DOHH2 (cell line): Measurements from ENCODE around the gene PREX1.

Experiments used
- H3F3A ChIP-seq: fragments of 200-600 bp; sonication (generic), shearing (Covaris generic); 2 replicates; pipeline ENCODE4 v1.6.0; 2016; ENCODE audit warnings: antibody characterized with exemption, mild to moderate bottlenecking; ENCODE audit not compliant: control insufficient read depth, insufficient read depth
- H3K27ac ChIP-seq: fragments of 200-600 bp; sonication (generic); 2 replicates; pipeline ENCODE4 v1.5.1; 2014; ENCODE audit warnings: low read depth, mild to moderate bottlenecking, low read length, moderate library complexity
- H3K27me3 ChIP-seq: fragments of 200-600 bp; sonication (generic); 2 replicates; pipeline ENCODE4 v1.6.1; 2014; ENCODE audit warnings: mild to moderate bottlenecking, low read length, mixed read lengths; ENCODE audit not compliant: control insufficient read depth
- H3K36me3 ChIP-seq: fragments of 200-600 bp; sonication (generic); 2 replicates; pipeline ENCODE4 v1.6.1; 2014; ENCODE audit warnings: mild to moderate bottlenecking, low read length, moderate library complexity, mixed read lengths; ENCODE audit not compliant: control insufficient read depth
- H3K4me1 ChIP-seq: fragments of 200-600 bp; sonication (generic); 2 replicates; pipeline ENCODE4 v1.6.1; 2014; ENCODE audit warnings: mild to moderate bottlenecking, low read length, mixed read lengths; ENCODE audit not compliant: control insufficient read depth
- H3K4me2 ChIP-seq: fragments of 200-600 bp; sonication (generic); 2 replicates; pipeline ENCODE4 v1.6.0; 2014; ENCODE audit warnings: mild to moderate bottlenecking, low read length, moderate library complexity
- H3K4me3 ChIP-seq: fragments of 200-600 bp; sonication (generic); 2 replicates; pipeline ENCODE4 v1.5.1; 2014; ENCODE audit warnings: mild to moderate bottlenecking, low read length, mixed read lengths
- H3K79me2 ChIP-seq: fragments of 200-600 bp; sonication (generic); 2 replicates; pipeline ENCODE4 v1.6.1; 2014; ENCODE audit warnings: mild to moderate bottlenecking, low read length, mixed read lengths; ENCODE audit not compliant: control insufficient read depth
- H3K9me2 ChIP-seq: fragments of 200-600 bp; sonication (generic); replicated peaks from 2 replicates; pipeline ENCODE4 v1.6.1; 2014; ENCODE audit warnings: mild to moderate bottlenecking, low read length, mixed read lengths; ENCODE audit not compliant: control insufficient read depth
- H3K9me3 ChIP-seq: fragments of 200-600 bp; sonication (generic); 2 replicates; pipeline ENCODE4 v1.6.1; 2014; ENCODE audit warnings: antibody characterized with exemption, low read length, mixed read lengths; ENCODE audit not compliant: control insufficient read depth, insufficient read depth
- H4K20me1 ChIP-seq: fragments of 200-600 bp; sonication (generic); 2 replicates; pipeline ENCODE4 v1.6.0; 2014; ENCODE audit warnings: low read depth, mild to moderate bottlenecking, antibody characterized with exemption, low read length, moderate library complexity; ENCODE audit not compliant: control insufficient read depth, insufficient read depth
- CTCF ChIP-seq: fragments of 200-600 bp; sonication (generic); IDR thresholded peaks from one replicate; pipeline ENCODE4 v1.5.1; 2014; ENCODE audit warnings: antibody characterized with exemption, mild to moderate bottlenecking, low read depth, low read length; ENCODE audit not compliant: poor library complexity, severe bottlenecking
- EZH2phosphoT487 ChIP-seq: fragments of 200-600 bp; sonication (generic); IDR thresholded peaks from 2 replicates; pipeline ENCODE4 v1.6.1; 2017; ENCODE audit warnings: borderline replicate concordance, mild to moderate bottlenecking, antibody characterized with exemption, low read length, moderate library complexity, mixed read lengths

PREX1 gene

GRCh38 chr20:48720256-48720985, 107.4 kb downstream of the PREX1 start:
- Histone ChIP-seq H3K36me3 (no peaks in the 10 kb centered on the region), H3K4me3 (no peak overlapping the region), H3K4me2 (no peak overlapping the region), H3K27me3 (no peaks in the 10 kb centered on the region), H3K4me1 (peaks cover 58% of the 10 kb centered on the region), H3K79me2 (no peaks in the 10 kb centered on the region), H3K9me3 (0 out of 2 replicates have a peak, but pooled peaks cover 1% of the 10 kb centered on the region), H4K20me1 (no peaks in the 10 kb centered on the region), H3F3A (no peaks in the 10 kb centered on the region), H3K27ac (no peak overlapping the region), H3K9me2 (no peaks in the 10 kb centered on the region)
- TF ChIP-seq CTCF (no peak), EZH2phosphoT487 (no peak)

GRCh38 chr20:48719598-48720255, 108.1 kb downstream of the PREX1 start:
- H3K9me3 ChIP-seq, result no peaks in the 10 kb centered on the region
- no peak overlapping the region for H3K4me3 ChIP-seq
- TF ChIP-seq CTCF (no peak), EZH2phosphoT487 (no peak)
- H3K9me2 ChIP-seq, result no peaks in the 10 kb centered on the region
- no peak overlapping the region for H3K27ac ChIP-seq
- no peaks in the 10 kb centered on the region for H4K20me1 ChIP-seq
- no peaks in the 10 kb centered on the region for H3K27me3 ChIP-seq
- no peaks in the 10 kb centered on the region for H3F3A ChIP-seq
- peaks cover 58% of the 10 kb centered on the region for H3K4me1 ChIP-seq
- H3K4me2 ChIP-seq, result no peak overlapping the region
- H3K36me3 ChIP-seq, result no peaks in the 10 kb centered on the region
- no peaks in the 10 kb centered on the region for H3K79me2 ChIP-seq

- no peaks in the 10 kb centered on the region for H3K9me3 ChIP-seq
These were observed 108.8 kb downstream of the PREX1 start for GRCh38 chr20:48718786-48719578.

More at GRCh38 chr20:48718786-48719578, 108.8 kb downstream of the PREX1 start:
- H3K4me1 ChIP-seq, result peaks cover 58% of the 10 kb centered on the region
- TF ChIP-seq EZH2phosphoT487 (no peak), CTCF (no peak)
- no peak overlapping the region for H3K4me3 ChIP-seq
- H4K20me1 ChIP-seq, result no peaks in the 10 kb centered on the region
- peak overlapping the region; percentile 32 for H3K4me2 ChIP-seq
- H3F3A ChIP-seq, result no peaks in the 10 kb centered on the region
- no peak overlapping the region for H3K27ac ChIP-seq
- no peaks in the 10 kb centered on the region for H3K36me3 ChIP-seq
- no peaks in the 10 kb centered on the region for H3K27me3 ChIP-seq
- no peaks in the 10 kb centered on the region for H3K9me2 ChIP-seq
- no peaks in the 10 kb centered on the region for H3K79me2 ChIP-seq
